Measurements from ENCODE around the gene ERBB4.

DNA sequence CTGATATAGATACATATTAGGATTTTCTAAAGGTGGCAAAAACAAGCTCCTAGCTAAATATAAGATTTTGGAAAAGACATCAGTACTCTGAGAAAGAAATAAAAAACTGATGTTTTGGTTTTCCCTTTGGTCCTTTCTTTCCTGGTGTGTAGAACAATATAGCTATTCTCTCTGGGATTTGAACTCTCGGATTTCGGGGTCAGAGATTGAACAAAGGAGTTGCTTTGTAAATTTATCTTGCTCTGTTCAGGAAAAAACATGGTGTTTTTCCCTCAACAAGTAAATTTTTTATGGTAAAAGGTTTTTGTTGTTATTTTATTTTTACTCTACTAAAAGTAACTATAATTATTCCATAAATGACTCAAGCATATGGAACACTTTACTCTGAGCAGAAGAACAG lies 889.3 kb downstream of the ERBB4 start:
- TF ChIP-seq, protein P1, sequence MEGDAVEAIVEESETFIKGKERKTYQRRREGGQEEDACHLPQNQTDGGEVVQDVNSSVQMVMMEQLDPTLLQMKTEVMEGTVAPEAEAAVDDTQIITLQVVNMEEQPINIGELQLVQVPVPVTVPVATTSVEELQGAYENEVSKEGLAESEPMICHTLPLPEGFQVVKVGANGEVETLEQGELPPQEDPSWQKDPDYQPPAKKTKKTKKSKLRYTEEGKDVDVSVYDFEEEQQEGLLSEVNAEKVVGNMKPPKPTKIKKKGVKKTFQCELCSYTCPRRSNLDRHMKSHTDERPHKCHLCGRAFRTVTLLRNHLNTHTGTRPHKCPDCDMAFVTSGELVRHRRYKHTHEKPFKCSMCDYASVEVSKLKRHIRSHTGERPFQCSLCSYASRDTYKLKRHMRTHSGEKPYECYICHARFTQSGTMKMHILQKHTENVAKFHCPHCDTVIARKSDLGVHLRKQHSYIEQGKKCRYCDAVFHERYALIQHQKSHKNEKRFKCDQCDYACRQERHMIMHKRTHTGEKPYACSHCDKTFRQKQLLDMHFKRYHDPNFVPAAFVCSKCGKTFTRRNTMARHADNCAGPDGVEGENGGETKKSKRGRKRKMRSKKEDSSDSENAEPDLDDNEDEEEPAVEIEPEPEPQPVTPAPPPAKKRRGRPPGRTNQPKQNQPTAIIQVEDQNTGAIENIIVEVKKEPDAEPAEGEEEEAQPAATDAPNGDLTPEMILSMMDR (conservative IDR thresholded peaks at IDR 0.05; ENCODE audit: low read length): no peak
- no peak for TF ChIP-seq EZH2phosphoT487 (IDR thresholded peaks at IDR 0.05; ENCODE audit: borderline replicate concordance)
